H9 (cell line): ENCODE measurements around the gene NAGPA. TPM values are rescaled to one million over a fixed set of nuclear protein-coding genes. Genes with fewer than 3 reads are reported as not detected.

Experiments
- DNase-seq: peaks from one replicate; pipeline ENCODE4 v3.0.0-alpha.2; 2017
- H2AFZ ChIP-seq: one replicate; pipeline ENCODE4 v1.6.1; 2013; ENCODE audit warnings: mild to moderate bottlenecking, low read length, control low read depth, moderate library complexity
- H2AK5ac ChIP-seq: 2 replicates; pipeline ENCODE4 v1.6.1; 2013; ENCODE audit warnings: low read length, control low read depth, mixed read lengths; ENCODE audit not compliant: insufficient read length
- H2BK120ac ChIP-seq: one replicate; pipeline ENCODE4 v1.6.1; 2013; ENCODE audit warnings: low read depth, mild to moderate bottlenecking, low read length, control low read depth, inconsistent platforms; ENCODE audit not compliant: poor library complexity, severe bottlenecking
- H2BK12ac ChIP-seq: 2 replicates; pipeline ENCODE4 v1.6.1; 2013; ENCODE audit warnings: low read length, control low read depth, mixed read lengths, low read depth; ENCODE audit not compliant: insufficient read length
- H2BK15ac ChIP-seq: 2 replicates; pipeline ENCODE4 v1.6.1; 2013; ENCODE audit warnings: low read depth, low read length, control low read depth
- H2BK20ac ChIP-seq: one replicate; pipeline ENCODE4 v1.6.1; 2013; ENCODE audit warnings: low read depth, mild to moderate bottlenecking, low read length, control low read depth, inconsistent platforms; ENCODE audit not compliant: poor library complexity, severe bottlenecking
- H2BK5ac ChIP-seq: 2 replicates; pipeline ENCODE4 v1.6.1; 2013; ENCODE audit warnings: low read length, control low read depth, mixed read lengths; ENCODE audit not compliant: insufficient read length
- H3K14ac ChIP-seq: 2 replicates; pipeline ENCODE4 v1.6.1; 2013; ENCODE audit warnings: low read length, control low read depth; ENCODE audit not compliant: insufficient read depth
- H3K18ac ChIP-seq: 2 replicates; pipeline ENCODE4 v1.6.1; 2013; ENCODE audit warnings: low read depth, mild to moderate bottlenecking, mixed read lengths, low read length, control low read depth; ENCODE audit not compliant: insufficient read length
- H3K23ac ChIP-seq: 2 replicates; pipeline ENCODE4 v1.6.1; 2013; ENCODE audit warnings: low read length, control low read depth, mixed read lengths, low read depth; ENCODE audit not compliant: insufficient read length
- H3K23me2 ChIP-seq: 2 replicates; pipeline ENCODE4 v1.6.1; 2013; ENCODE audit warnings: low read depth, mild to moderate bottlenecking, mixed read lengths, low read length, control low read depth; ENCODE audit not compliant: insufficient read length, poor library complexity, severe bottlenecking
- H3K27ac ChIP-seq: 2 replicates; pipeline ENCODE4 v1.5.1; 2013; ENCODE audit warnings: low read length, control low read depth, mixed read lengths, low read depth; ENCODE audit not compliant: insufficient read length
- H3K27me3 ChIP-seq: 2 replicates; pipeline ENCODE4 v1.6.1; 2013; ENCODE audit warnings: low read length, control low read depth, inconsistent platforms; ENCODE audit not compliant: insufficient read depth
- H3K4ac ChIP-seq: 2 replicates; pipeline ENCODE4 v1.6.1; 2013; ENCODE audit warnings: low read depth, mild to moderate bottlenecking, control low read depth, inconsistent platforms, low read length, moderate library complexity
- H3K4me1 ChIP-seq: 2 replicates; pipeline ENCODE4 v1.6.1; 2013; ENCODE audit warnings: low read length, control low read depth, inconsistent platforms; ENCODE audit not compliant: insufficient read depth
- H3K4me2 ChIP-seq: 2 replicates; pipeline ENCODE4 v1.6.1; 2013; ENCODE audit warnings: low read length, control low read depth, mixed read lengths; ENCODE audit not compliant: insufficient read length, insufficient read depth
- H3K56ac ChIP-seq: 2 replicates; pipeline ENCODE4 v1.6.1; 2013; ENCODE audit warnings: low read depth, mild to moderate bottlenecking, mixed read lengths, low read length, control low read depth; ENCODE audit not compliant: insufficient read length
- H3K79me1 ChIP-seq: 2 replicates; pipeline ENCODE4 v1.6.1; 2013; ENCODE audit warnings: low read depth, mild to moderate bottlenecking, moderate library complexity, low read length, control low read depth, inconsistent platforms; ENCODE audit not compliant: insufficient read depth, poor library complexity, severe bottlenecking
- H3K79me2 ChIP-seq: 2 replicates; pipeline ENCODE4 v1.6.1; 2013; ENCODE audit warnings: low read length, control low read depth, inconsistent platforms; ENCODE audit not compliant: insufficient read depth
- H3K9ac ChIP-seq: 2 replicates; pipeline ENCODE4 v1.6.1; 2013; ENCODE audit warnings: low read length, control low read depth, mixed read lengths; ENCODE audit not compliant: insufficient read length; ENCODE audit errors: extremely low read depth
- H3K9me3 ChIP-seq: one replicate; pipeline ENCODE4 v1.6.1; 2013; ENCODE audit warnings: low read depth, low read length, inconsistent platforms; ENCODE audit not compliant: control insufficient read depth
- H3T11ph ChIP-seq: one replicate; pipeline ENCODE4 v1.6.1; 2013; ENCODE audit warnings: mild to moderate bottlenecking, low read length, control low read depth, inconsistent platforms
- H4K20me1 ChIP-seq: one replicate; pipeline ENCODE4 v1.6.1; 2013; ENCODE audit not compliant: control insufficient read depth, insufficient read length, insufficient read depth
- H4K5ac ChIP-seq: 2 replicates; pipeline ENCODE4 v1.6.1; 2013; ENCODE audit warnings: low read depth, mild to moderate bottlenecking, mixed read lengths, low read length, control low read depth; ENCODE audit not compliant: insufficient read length
- H4K8ac ChIP-seq: replicated peaks from 2 replicates; pipeline ENCODE4 v1.6.1; 2013; ENCODE audit warnings: low read length, control low read depth, mixed read lengths, low read depth; ENCODE audit not compliant: insufficient read length
- H4K91ac ChIP-seq: 2 replicates; pipeline ENCODE4 v1.6.1; 2013; ENCODE audit warnings: low read depth, mild to moderate bottlenecking, moderate library complexity, mixed read lengths, low read length, control low read depth; ENCODE audit not compliant: insufficient read length
- H3K27ac Mint-ChIP-seq, 3 experiments: 2 replicates in 2 of 3; 3 replicates in 1 of 3; pipeline ENCODE4 v1.8.0; 2020 to 2021; ENCODE audit warnings: mixed read lengths in 3 of 3, mild to moderate bottlenecking in 1 of 3, moderate library complexity in 1 of 3
- H3K27me3 Mint-ChIP-seq: 2 replicates; pipeline ENCODE4 v1.8.0; 2021; ENCODE audit warnings: low read depth, mild to moderate bottlenecking, moderate library complexity, mixed read lengths
- H3K36me3 Mint-ChIP-seq, 3 experiments: 2 replicates in 2 of 3; 3 replicates in 1 of 3; pipeline ENCODE4 v1.8.0; 2020 to 2021; ENCODE audit warnings: low read depth in 3 of 3, mixed read lengths in 3 of 3; ENCODE audit not compliant: insufficient read depth in 1 of 3
- H3K4me1 Mint-ChIP-seq, 2 experiments: 2 replicates each; pipeline ENCODE4 v1.8.0; 2020; ENCODE audit warnings: mixed read lengths in 2 of 2
- H3K4me3 Mint-ChIP-seq, 2 experiments: 2 replicates in 1 of 2; 3 replicates in 1 of 2; pipeline ENCODE4 v1.8.0; 2020 to 2021; ENCODE audit warnings: mild to moderate bottlenecking in 2 of 2, mixed read lengths in 2 of 2, moderate library complexity in 1 of 2
- H3K9me3 Mint-ChIP-seq, 2 experiments: 2 replicates in 1 of 2; 3 replicates in 1 of 2; pipeline ENCODE4 v1.8.0; 2020; ENCODE audit warnings: mild to moderate bottlenecking in 2 of 2, mixed read lengths in 2 of 2, moderate library complexity in 1 of 2
- CTCF ChIP-seq: fragments of 200-600 bp; sonication (generic); conservative IDR thresholded peaks from 3 replicates; pipeline ENCODE4 v1.8.0; 2021; ENCODE audit warnings: antibody characterized with exemption, mild to moderate bottlenecking
- WGBS: extraction: QIAGEN DNeasy Blood & Tissue Kit; methylation state at CpG from one replicate; pipeline ENCODE4 v1.1.7; 2013; ENCODE audit warnings: missing lambda C conversion rate, low lambda C conversion rate, mixed read lengths; ENCODE audit not compliant: insufficient read length; ENCODE audit errors: extremely low coverage; 5-methylcytosine and 5-hydroxymethylcytosine counted together
- total RNA-seq: library from RNA; stranded (reverse); gene quantifications from 2 replicates; pipeline ENCODE4 v1.2.1, GENCODE V29; 2021

The NAGPA gene
- total RNA-seq, 1 experiment from 2014 or later: 12.1 TPM

GRCh38 chr16:5010576-5011329 is 23.0 kb downstream of the NAGPA start:
- H3K36me3 Mint-ChIP-seq: peaks cover 0 to 8% (median 2%) of the 10 kb centered on the region in 3 experiments; a peak in 4 of 7 replicates

More at GRCh38 chr16:5010576-5011329, 23.0 kb downstream of the NAGPA start:
- DNase-seq: peak; percentile 64
- Histone ChIP-seq H3K4ac (no peak overlapping the region), H4K20me1 (no peaks in the 10 kb centered on the region), H3K14ac (no peak overlapping the region), H2BK15ac (no peak overlapping the region), H3K18ac (no peak overlapping the region), H3K79me1 (no peaks in the 10 kb centered on the region), H3K56ac (no peak overlapping the region), H3K9me3 (no peaks in the 10 kb centered on the region), H2BK120ac (no peak overlapping the region), H3T11ph (no peak overlapping the region), H2BK20ac (no peak overlapping the region), H2AFZ (no peak overlapping the region), H4K91ac (no peak overlapping the region), H2BK5ac (no peak overlapping the region), H3K4me2 (no peak overlapping the region), H3K27ac (no peak overlapping the region), H3K79me2 (no peaks in the 10 kb centered on the region), H4K8ac (no peak overlapping the region), H3K23ac (no peak overlapping the region), H3K9ac (no peak overlapping the region), H3K23me2 (no peaks in the 10 kb centered on the region), H2BK12ac (no peak overlapping the region), H3K27me3 (no peaks in the 10 kb centered on the region), H3K4me1 (no peaks in the 10 kb centered on the region), H2AK5ac (no peak overlapping the region), H4K5ac (no peak overlapping the region)
- Mint-ChIP-seq H3K4me1 (peaks cover 15 to 20% of the 10 kb centered on the region in 2 experiments), H3K27ac (peak overlapping the region in 2 of 3 experiments; percentile 71 to 94; a peak in 3 of 7 replicates), H3K9me3 (peaks cover 2 to 4% of the 10 kb centered on the region in 2 experiments; a peak in 3 of 5 replicates), H3K27me3 (no peaks in the 10 kb centered on the region; the same call in 1 of the 2 replicates), H3K4me3 (no peak overlapping the region)
- peak; percentile 33; the same call in 1 of the 3 replicates for TF ChIP-seq CTCF
- WGBS: no CpG with 5 or more reads among the region's 15 CpGs
